GM18498 (cell line): ENCODE measurements around the gene PLEKHJ1.
A peak's percentile ranks its signal among the peaks of the same experiment; 100 is the strongest.

Source experiments
- ATAC-seq: cut with Tn5 transposase; IDR thresholded peaks from one replicate; pipeline ENCODE4 v1.9.1; 2021; ENCODE audit warnings: mild to moderate bottlenecking, moderate library complexity; ENCODE audit not compliant: unreplicated experiment

PLEKHJ1 gene

GRCh38 chr19:2270157-2270422 is 34.0 kb upstream of the PLEKHJ1 start:
- ATAC-seq: no peak

- peak; percentile 68 for ATAC-seq
These were observed 33.4 kb upstream of the PLEKHJ1 start for GRCh38 chr19:2269244-2270156.

GRCh38 chr19:2268861-2269243 is 32.7 kb upstream of the PLEKHJ1 start:
- no peak for ATAC-seq

- no peak for ATAC-seq
These were observed 32.3 kb upstream of the PLEKHJ1 start for GRCh38 chr19:2268480-2268830.

GRCh38 chr19:2266183-2266993 is 30.3 kb upstream of the PLEKHJ1 start:
- no peak for ATAC-seq

- ATAC-seq: no peak
These were observed 25.5 kb upstream of the PLEKHJ1 start for GRCh38 chr19:2261438-2262172.

- ATAC-seq: no peak
These were observed 24.2 kb upstream of the PLEKHJ1 start for GRCh38 chr19:2260341-2260805.

- ATAC-seq: no peak
These were observed 23.2 kb upstream of the PLEKHJ1 start for GRCh38 chr19:2259336-2259735.

GRCh38 chr19:2255982-2256685 is 20.0 kb upstream of the PLEKHJ1 start, which contains the start of gene JSRP1:
Gene JSRP1, minus strand, starts transcription at chr19:2256417. Its CDS starts 1,103 bp downstream, at chr19:2255314.
- ATAC-seq: no peak

GRCh38 chr19:2255112-2255845 is 19.1 kb upstream of the PLEKHJ1 start:
- ATAC-seq: no peak

GRCh38 chr19:2254064-2254872 is 18.1 kb upstream of the PLEKHJ1 start:
- no peak for ATAC-seq

GRCh38 chr19:2253106-2254063 is 17.3 kb upstream of the PLEKHJ1 start:
- no peak for ATAC-seq

GRCh38 chr19:2252797-2253105 is 16.6 kb upstream of the PLEKHJ1 start:
- ATAC-seq: no peak

- no peak for ATAC-seq
These were observed 16.1 kb upstream of the PLEKHJ1 start for GRCh38 chr19:2252055-2252796.

- no peak for ATAC-seq
These were observed 15.3 kb upstream of the PLEKHJ1 start for GRCh38 chr19:2251106-2252054.

- ATAC-seq: no peak
These were observed 14.6 kb upstream of the PLEKHJ1 start for GRCh38 chr19:2250766-2251105.
